Stimulated activated CD8-positive, alpha-beta memory T cell treated with anti-CD3 and anti-CD28 coated beads, Interleukin-4, amount 100 ng/mL, for 4 hours (primary cell): ENCODE results near the gene EFHD1.
"Not testable (repeated sequence)": the region's sequence is repeated elsewhere in the genome, so short reads cannot be mapped to it uniquely, and the experiment has no call there.

ENCODE experiments used
- DNase-seq, 2 donors: peaks; one replicate each; pipeline ENCODE4 v3.0.0-alpha.2; 2020; ENCODE audit warnings: low read depth in 2 of 2, low spot score in 1 of 2

Gene EFHD1

GRCh38 chr2:232689152-232689910 is 55.9 kb downstream of the EFHD1 start:
- no peak for DNase-seq

GRCh38 chr2:232691117-232691516 is 57.7 kb downstream of the EFHD1 start:
- not testable (repeated sequence) for DNase-seq

- DNase-seq = no peak
These were observed 59.9 kb downstream of the EFHD1 start for GRCh38 chr2:232693344-232693743.

- no peak for DNase-seq
These were observed 63.2 kb downstream of the EFHD1 start for GRCh38 chr2:232696609-232697058.

- peak; percentile 79 to 88 for DNase-seq
These were observed 63.8 kb downstream of the EFHD1 start, which contains the start of gene GIGYF2 for GRCh38 chr2:232697059-232697806. Gene GIGYF2 (plus strand): TSS chr2:232697331. CDS start chr2:232735198, 37,867 bp downstream.

- DNase-seq = no peak
These were observed 64.4 kb downstream of the EFHD1 start for GRCh38 chr2:232697807-232698110.

- DNase-seq = no peak
These were observed 65.2 kb downstream of the EFHD1 start for GRCh38 chr2:232698556-232699091.

GRCh38 chr2:232699110-232699509 is 65.7 kb downstream of the EFHD1 start:
- DNase-seq = no peak

- no peak for DNase-seq
These were observed 66.8 kb downstream of the EFHD1 start for GRCh38 chr2:232700154-232700553.

GRCh38 chr2:232707076-232707475 is 73.7 kb downstream of the EFHD1 start:
- no peak for DNase-seq

- DNase-seq = no peak
These were observed 80.1 kb downstream of the EFHD1 start for GRCh38 chr2:232713505-232713904.

- no peak for DNase-seq
These were observed 81.6 kb downstream of the EFHD1 start for GRCh38 chr2:232714969-232715368.

- DNase-seq = not testable (repeated sequence)
These were observed 86.7 kb downstream of the EFHD1 start for GRCh38 chr2:232720056-232720455.

GRCh38 chr2:232721261-232721660 is 87.9 kb downstream of the EFHD1 start:
- no peak for DNase-seq

- no peak for DNase-seq
These were observed 88.5 kb downstream of the EFHD1 start for GRCh38 chr2:232721882-232722281.

- DNase-seq = no peak
These were observed 89.6 kb downstream of the EFHD1 start for GRCh38 chr2:232723027-232723426.

- DNase-seq = no peak
These were observed 95.4 kb downstream of the EFHD1 start for GRCh38 chr2:232728785-232729184.

GRCh38 chr2:232731470-232731869 is 98.1 kb downstream of the EFHD1 start:
- DNase-seq = no peak
